ENCODE data around the gene ABCB8.

The ABCB8 gene

GRCh38 chr7:151035026-151035717 lies 6.9 kb downstream of the ABCB8 start:
- peaks cover 43% of the 10 kb centered on the region for H3K36me3 ChIP-seq (replicated peaks)

GRCh38 chr7:151035902-151036301 lies 7.7 kb downstream of the ABCB8 start:
- Histone ChIP-seq H3K27me3 (replicated peaks) (no peaks in the 10 kb centered on the region), H3K27ac (no peak overlapping the region), H3K4me3 (ENCODE audit: low read depth, low read length) (no peak overlapping the region), H3K36me3 (replicated peaks) (peaks cover 43% of the 10 kb centered on the region)
- in situ Hi-C loops (cut with HindIII; ENCODE audit: low pct_ligation_motif_present, low sequenced_read_pairs), result no loop called here
- no peak for TF ChIP-seq CTCF (IDR thresholded peaks at IDR 0.05; ENCODE audit: low read depth, low read length, missing control alignments)
- no peak for DNase-seq

More at GRCh38 chr7:151035026-151035717, 6.9 kb downstream of the ABCB8 start:
- H3K27ac ChIP-seq, result no peak overlapping the region
- no peak overlapping the region for H3K4me3 ChIP-seq (ENCODE audit: low read depth, low read length)
- in situ Hi-C loops (cut with HindIII; ENCODE audit: low pct_ligation_motif_present, low sequenced_read_pairs), result no loop called here
- H3K27me3 ChIP-seq (replicated peaks), result no peaks in the 10 kb centered on the region
- no peak for DNase-seq
- no peak for TF ChIP-seq CTCF (IDR thresholded peaks at IDR 0.05; ENCODE audit: low read depth, low read length, missing control alignments)

- H3K36me3 ChIP-seq (replicated peaks), result peaks cover 34% of the 10 kb centered on the region
- no peak overlapping the region for H3K4me3 ChIP-seq (ENCODE audit: low read depth, low read length)
- DNase-seq, result peak; percentile 94
- in situ Hi-C loops (cut with HindIII; ENCODE audit: low pct_ligation_motif_present, low sequenced_read_pairs), result no loop called here
- TF ChIP-seq CTCF (IDR thresholded peaks at IDR 0.05; ENCODE audit: low read depth, low read length, missing control alignments), result no peak
- H3K27ac ChIP-seq, result peak overlapping the region; percentile 86
- H3K27me3 ChIP-seq (replicated peaks), result no peaks in the 10 kb centered on the region
Observed at GRCh38 chr7:151038951-151039849, 10.9 kb downstream of the ABCB8 start.

- H3K27ac ChIP-seq, result peak overlapping the region; percentile 86
Observed at GRCh38 chr7:151039850-151040548, 11.7 kb downstream of the ABCB8 start.

More at GRCh38 chr7:151039850-151040548, 11.7 kb downstream of the ABCB8 start:
- H3K27me3 ChIP-seq (replicated peaks), result no peaks in the 10 kb centered on the region
- H3K4me3 ChIP-seq (ENCODE audit: low read depth, low read length), result no peak overlapping the region
- peaks cover 26% of the 10 kb centered on the region for H3K36me3 ChIP-seq (replicated peaks)
- TF ChIP-seq CTCF (IDR thresholded peaks at IDR 0.05; ENCODE audit: low read depth, low read length, missing control alignments), result no peak
- no peak for DNase-seq
- in situ Hi-C loops (cut with HindIII; ENCODE audit: low pct_ligation_motif_present, low sequenced_read_pairs), result no loop called here

Measured in brain microvascular endothelial cell (primary cell).